GM15510 (cell line): ENCODE data around the gene EVI2B.

Experiments used
- POLR2A ChIP-seq: IDR thresholded peaks from 3 replicates; pipeline ENCODE4 v1.6.1; 2011; ENCODE audit warnings: borderline replicate concordance; ENCODE audit not compliant: insufficient read length; ENCODE audit errors: extremely low read depth

The EVI2B gene, protein sequence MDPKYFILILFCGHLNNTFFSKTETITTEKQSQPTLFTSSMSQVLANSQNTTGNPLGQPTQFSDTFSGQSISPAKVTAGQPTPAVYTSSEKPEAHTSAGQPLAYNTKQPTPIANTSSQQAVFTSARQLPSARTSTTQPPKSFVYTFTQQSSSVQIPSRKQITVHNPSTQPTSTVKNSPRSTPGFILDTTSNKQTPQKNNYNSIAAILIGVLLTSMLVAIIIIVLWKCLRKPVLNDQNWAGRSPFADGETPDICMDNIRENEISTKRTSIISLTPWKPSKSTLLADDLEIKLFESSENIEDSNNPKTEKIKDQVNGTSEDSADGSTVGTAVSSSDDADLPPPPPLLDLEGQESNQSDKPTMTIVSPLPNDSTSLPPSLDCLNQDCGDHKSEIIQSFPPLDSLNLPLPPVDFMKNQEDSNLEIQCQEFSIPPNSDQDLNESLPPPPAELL

GRCh38 chr17:31313982-31314781, at the start of gene EVI2B:
EVI2B (minus strand) TSS chr17:31314054; CDS start chr17:31305609, 8,445 bp downstream.
- peak; percentile 24 for TF ChIP-seq POLR2A

DNA sequence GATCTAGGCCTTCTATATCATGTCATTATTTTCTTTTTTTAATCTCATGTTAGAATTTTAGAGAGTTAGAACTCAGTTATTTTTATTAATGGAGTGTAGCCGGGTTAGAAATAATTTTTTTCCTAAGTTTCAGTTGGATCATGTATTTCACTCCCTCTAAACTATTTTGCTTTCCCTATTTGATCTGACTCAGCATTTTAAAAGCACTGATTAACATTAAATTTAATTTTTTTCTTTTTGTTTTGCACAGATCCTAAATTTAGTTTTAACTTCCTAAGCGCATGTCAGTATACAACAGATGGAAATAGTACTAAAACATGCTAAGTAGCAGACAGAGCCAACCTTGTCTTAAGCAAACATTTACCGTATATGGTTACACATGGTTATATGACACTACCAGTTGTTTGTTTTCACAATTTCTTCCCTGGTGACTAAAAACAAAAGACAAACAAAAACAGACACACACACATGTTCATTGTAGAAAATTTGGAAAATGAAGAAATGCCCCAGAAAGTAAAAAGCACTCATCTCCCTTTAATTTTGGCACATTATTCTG, 44.1 kb upstream of the EVI2B start:
- TF ChIP-seq POLR2A: no peak

GRCh38 chr17:31357091-31357490, 43.2 kb upstream of the EVI2B start:
- TF ChIP-seq POLR2A: no peak

DNA sequence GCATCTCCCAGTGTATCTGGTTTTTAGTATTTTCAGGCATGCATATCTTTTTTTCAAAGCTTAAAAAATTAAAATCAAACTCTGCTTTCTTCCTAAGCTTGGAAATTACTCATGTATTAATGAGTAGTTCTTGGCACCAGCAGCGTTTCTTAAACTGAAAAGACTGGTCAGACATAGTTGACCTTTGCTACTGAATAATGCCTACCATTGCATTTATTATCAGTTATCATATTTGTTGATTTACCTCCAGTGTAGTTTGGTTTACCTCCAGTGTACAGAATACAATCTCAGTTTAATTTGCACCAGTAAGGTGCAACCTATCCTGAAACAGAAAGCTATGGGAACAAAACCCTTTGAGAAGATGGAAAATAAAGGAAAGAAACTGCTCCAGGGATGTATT, 42.1 kb upstream of the EVI2B start:
- TF ChIP-seq POLR2A: no peak

DNA sequence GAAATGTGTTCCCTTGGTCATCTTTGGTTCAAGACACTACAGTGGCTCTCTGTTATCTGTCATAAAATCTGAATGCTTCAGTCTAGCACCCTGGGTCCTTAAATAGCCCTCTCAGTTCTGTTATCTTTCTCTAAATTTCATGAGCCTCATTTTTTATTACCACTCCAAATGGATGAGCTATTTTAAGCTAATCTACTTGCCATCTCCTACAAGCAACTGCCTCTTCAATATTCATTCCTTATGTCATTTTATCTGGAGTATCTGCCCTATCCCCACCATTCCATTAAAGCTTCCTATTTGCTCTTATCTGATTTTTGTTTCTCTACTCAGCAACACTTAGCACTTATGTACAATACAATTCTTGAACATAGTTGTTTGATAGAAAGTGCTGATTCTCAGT, 35.6 kb upstream of the EVI2B start:
- TF ChIP-seq POLR2A: no peak

DNA sequence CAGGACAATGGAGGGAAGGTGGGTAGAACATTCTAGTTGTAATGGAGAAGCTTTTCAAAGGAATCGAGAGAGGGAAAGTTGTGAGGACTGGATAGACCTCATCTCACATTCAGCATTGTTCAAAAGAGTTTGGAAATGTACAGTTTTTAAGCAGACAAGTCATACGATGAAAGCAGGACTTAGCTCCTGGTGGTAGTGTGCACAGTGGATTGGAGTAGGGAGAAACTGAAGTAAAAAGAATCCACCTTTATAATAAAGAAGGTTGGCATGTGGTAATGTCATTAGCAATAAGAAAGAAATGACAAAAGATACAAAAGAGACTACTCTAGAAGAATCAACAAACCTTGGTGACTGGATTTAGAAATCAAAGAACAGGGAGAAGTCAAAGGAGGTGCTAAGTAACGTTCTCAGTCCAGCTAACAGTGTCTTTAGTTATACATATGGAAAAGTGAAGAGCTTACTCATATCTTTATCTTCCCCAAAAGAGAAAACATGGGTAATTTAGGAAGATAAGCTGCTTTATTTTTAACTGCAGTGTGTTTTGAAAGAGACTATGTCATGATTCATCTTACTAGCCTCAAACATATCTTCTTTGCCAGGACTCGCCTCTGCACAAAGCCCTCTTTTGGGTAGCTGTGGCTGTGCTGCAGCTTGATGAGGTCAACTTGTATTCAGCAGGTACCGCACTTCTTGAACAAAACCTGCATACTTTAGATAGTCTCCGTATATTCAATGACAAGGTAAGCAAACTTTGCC, 26.2 kb upstream of the EVI2B start:
- TF ChIP-seq POLR2A: no peak

DNA sequence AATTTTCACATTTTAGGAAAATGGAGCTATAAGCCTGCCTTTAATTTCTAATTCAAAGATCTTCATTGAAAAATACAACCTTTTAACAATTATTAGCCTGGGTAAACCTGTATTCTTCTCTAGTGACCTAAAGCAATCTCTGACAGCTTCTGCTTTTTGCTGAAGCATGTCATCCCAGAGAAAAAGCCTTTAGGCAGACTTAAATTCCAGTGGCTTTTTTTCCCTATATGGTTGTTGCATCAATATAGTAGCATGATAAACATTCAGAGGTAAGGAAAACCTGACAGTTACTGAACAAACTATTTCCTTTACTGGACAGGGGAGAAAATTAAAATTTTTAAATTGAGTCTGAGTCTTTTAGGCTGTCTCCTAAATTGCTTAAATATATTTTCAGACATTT, 15.4 kb upstream of the EVI2B start:
- TF ChIP-seq POLR2A: no peak

- no peak for TF ChIP-seq POLR2A
These were observed 14.3 kb upstream of the EVI2B start for GRCh38 chr17:31328160-31328535.

- TF ChIP-seq POLR2A: no peak
These were observed 13.8 kb upstream of the EVI2B start for GRCh38 chr17:31327534-31328159.

GRCh38 chr17:31323551-31323950, 9.7 kb upstream of the EVI2B start:
- no peak for TF ChIP-seq POLR2A

GRCh38 chr17:31321966-31322365, 8.1 kb upstream of the EVI2B start:
- no peak for TF ChIP-seq POLR2A

DNA sequence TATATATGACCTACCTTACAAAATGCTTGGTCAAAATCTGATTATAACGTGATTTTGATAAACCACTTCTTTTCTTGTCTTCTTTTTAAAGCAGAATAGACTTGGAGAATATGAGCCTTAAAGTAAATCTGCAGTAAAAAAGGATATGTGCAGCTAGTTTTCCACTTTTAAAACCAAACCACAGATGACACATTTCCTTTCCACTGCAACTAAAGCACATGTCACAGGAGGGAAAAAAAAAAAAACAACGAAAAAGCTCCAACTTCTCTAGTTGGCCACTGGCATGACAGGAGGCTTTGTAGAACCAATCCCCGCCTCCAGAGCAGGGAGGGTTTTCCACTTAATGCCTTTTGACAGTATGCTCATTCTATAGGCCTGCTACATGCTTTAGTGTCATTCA, 7.6 kb upstream of the EVI2B start, which contains the start of gene EVI2A:
EVI2A (minus strand) TSS at position 142 of the 400 bp plus-strand sequence. CDS start 2,609 bp downstream, outside the sequence.
- peak; percentile 31 for TF ChIP-seq POLR2A

GRCh38 chr17:31320791-31321190, 6.9 kb upstream of the EVI2B start:
- no peak for TF ChIP-seq POLR2A

DNA sequence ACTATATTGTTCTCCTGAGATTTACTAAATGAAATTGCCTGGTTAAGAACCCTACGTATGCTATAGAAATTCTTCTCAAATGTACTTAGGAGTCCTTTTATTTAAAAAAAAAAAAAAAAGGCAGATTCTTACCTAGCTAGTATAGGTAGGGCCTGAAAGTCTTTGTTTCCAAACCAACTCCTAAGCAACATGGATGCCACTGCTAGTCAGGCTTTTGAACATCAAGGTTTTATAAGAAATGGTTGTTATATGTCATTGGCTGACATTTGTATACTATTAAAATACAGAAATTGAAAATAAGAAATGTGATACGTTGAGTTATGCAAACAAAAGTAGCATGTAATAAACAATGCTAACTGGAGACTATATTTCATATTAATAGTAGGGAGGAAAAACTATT, 6.4 kb upstream of the EVI2B start:
- TF ChIP-seq POLR2A: no peak

DNA sequence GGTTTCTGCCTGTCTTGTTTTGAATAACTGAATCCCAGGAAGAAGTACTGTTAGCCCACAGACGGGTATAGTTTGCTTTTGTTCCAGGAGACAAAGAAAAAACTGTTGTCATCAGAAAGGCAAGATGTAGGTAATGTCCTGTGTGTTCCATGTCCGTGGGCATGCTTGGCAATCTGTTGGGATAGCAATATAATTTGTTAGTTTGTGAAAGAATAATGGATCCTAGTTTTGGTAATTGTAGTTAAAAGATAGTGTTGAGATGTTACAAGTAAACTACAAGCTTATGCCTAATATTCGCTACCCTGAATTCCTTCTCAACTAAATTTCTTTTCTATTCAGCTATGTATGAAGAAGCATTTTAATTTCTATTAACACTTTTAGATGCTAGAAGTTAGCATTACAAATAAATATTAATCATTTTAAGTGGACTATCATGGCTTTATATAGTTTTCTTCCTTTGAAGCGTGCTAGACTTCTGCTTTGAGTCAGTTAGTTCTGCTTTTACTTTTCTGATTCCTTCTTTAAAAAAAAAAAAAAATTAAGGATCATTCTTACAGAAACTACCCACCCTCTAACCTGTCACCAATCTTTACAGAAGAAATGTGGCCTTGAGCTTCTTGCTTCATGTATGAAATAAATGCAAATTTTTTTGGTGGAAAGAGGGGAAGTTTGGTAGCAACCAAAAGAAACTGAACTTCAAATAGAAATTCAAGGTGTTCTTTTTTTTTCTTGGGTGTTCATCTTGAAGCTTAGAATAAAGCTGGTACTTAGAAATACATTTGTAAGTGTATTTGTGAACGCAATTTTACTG, 5.2 kb upstream of the EVI2B start:
- no peak for TF ChIP-seq POLR2A
